ENCODE results near the gene FGD3.

The FGD3 gene

GRCh38 chr9:92974161-92974661 lies 26.9 kb downstream of the FGD3 start:
- Histone ChIP-seq H3F3A (ENCODE audit: control insufficient read depth, insufficient read depth) (peaks cover 10% of the 10 kb centered on the region), H3K27ac (ENCODE audit: low read depth, low read length) (no peak overlapping the region), H3K4me3 (ENCODE audit: low read length) (no peak overlapping the region), H3K4me2 (ENCODE audit: low read length) (no peak overlapping the region), H3K79me2 (ENCODE audit: control insufficient read depth, low read length) (peaks cover 26% of the 10 kb centered on the region), H3K9me2 (replicated peaks; ENCODE audit: control insufficient read depth, low read length) (no peaks in the 10 kb centered on the region), H3K36me3 (ENCODE audit: control insufficient read depth, low read length) (peaks cover 12% of the 10 kb centered on the region), H3K9me3 (ENCODE audit: control insufficient read depth, insufficient read depth, low read length) (no peaks in the 10 kb centered on the region), H3K4me1 (ENCODE audit: control insufficient read depth, low read length) (peaks cover 8% of the 10 kb centered on the region), H3K27me3 (ENCODE audit: control insufficient read depth, low read length) (no peaks in the 10 kb centered on the region), H4K20me1 (ENCODE audit: control insufficient read depth, insufficient read depth, low read depth, low read length) (no peaks in the 10 kb centered on the region)
- TF ChIP-seq EZH2phosphoT487 (IDR thresholded peaks at IDR 0.05; ENCODE audit: borderline replicate concordance, low read length), result no peak
- no peak for TF ChIP-seq CTCF (IDR thresholded peaks at IDR 0.05; ENCODE audit: low read depth, low read length, poor library complexity, severe bottlenecking)

DNA sequence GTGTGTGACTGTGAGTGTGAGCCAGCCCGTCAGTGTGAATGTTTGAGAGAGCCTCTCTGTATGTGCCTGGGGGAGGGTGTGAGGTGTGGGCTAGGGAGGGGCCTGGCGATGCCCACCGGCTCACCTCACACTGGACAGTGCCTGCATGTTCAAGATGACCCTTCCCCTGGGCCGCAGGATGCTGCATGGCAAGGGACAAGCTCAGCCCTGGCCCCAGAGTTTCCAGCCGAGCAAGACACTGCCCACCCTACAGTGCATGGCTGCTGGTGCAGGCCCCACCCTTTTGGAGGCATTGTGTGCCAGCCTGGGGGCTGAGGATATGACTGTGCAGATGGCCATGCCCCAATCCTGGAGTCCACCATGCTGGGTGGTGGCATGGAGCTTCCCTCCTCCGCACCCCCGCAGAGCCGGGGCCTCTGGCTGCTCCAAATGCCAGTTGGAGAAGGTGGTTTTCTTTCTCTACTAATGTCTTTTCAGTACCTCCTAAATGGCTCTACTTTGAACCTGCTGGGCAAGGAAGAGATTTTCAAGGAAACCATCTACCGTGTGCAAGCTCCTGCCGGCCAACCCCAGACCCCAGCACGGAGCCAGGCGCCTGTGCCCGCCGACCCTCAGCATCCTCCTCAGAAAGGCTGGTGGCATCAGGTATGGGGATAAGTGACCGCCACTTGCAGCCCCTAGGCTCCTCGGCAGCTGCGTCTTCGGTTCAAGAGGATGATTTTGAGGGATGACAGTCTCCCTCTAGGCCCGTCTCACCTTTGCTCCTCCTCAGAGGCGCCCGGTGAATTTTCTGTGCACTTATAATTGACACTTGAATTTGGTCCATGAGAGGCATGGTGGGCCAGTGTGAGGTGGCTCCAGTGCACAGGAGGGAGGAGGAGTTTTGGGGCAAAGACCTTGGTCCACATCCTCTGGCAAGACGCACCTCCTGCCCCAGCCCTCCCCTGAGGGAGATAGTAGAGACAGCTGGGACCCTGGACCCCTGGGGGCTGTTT lies 27.7 kb downstream of the FGD3 start:
- no peaks in the 10 kb centered on the region for H3K9me3 ChIP-seq (ENCODE audit: control insufficient read depth, insufficient read depth, low read length)
- no peak overlapping the region for H3K4me3 ChIP-seq (ENCODE audit: low read length)
- no peaks in the 10 kb centered on the region for H3K27me3 ChIP-seq (ENCODE audit: control insufficient read depth, low read length)
- peaks cover 10% of the 10 kb centered on the region for H3F3A ChIP-seq (ENCODE audit: control insufficient read depth, insufficient read depth)
- no peaks in the 10 kb centered on the region for H3K9me2 ChIP-seq (replicated peaks; ENCODE audit: control insufficient read depth, low read length)
- no peaks in the 10 kb centered on the region for H4K20me1 ChIP-seq (ENCODE audit: control insufficient read depth, insufficient read depth, low read depth, low read length)
- TF ChIP-seq EZH2phosphoT487 (IDR thresholded peaks at IDR 0.05; ENCODE audit: borderline replicate concordance, low read length) (no peak), CTCF (IDR thresholded peaks at IDR 0.05; ENCODE audit: low read depth, low read length, poor library complexity, severe bottlenecking) (no peak)
- H3K36me3 ChIP-seq (ENCODE audit: control insufficient read depth, low read length), result peaks cover 12% of the 10 kb centered on the region
- peaks cover 17% of the 10 kb centered on the region for H3K79me2 ChIP-seq (ENCODE audit: control insufficient read depth, low read length)
- H3K27ac ChIP-seq (ENCODE audit: low read depth, low read length), result no peak overlapping the region
- peaks cover 8% of the 10 kb centered on the region for H3K4me1 ChIP-seq (ENCODE audit: control insufficient read depth, low read length)
- H3K4me2 ChIP-seq (ENCODE audit: low read length), result no peak overlapping the region

- H3K9me3 ChIP-seq (ENCODE audit: control insufficient read depth, insufficient read depth, low read length), result no peaks in the 10 kb centered on the region
- no peaks in the 10 kb centered on the region for H4K20me1 ChIP-seq (ENCODE audit: control insufficient read depth, insufficient read depth, low read depth, low read length)
- H3K27me3 ChIP-seq (ENCODE audit: control insufficient read depth, low read length), result no peaks in the 10 kb centered on the region
- peaks cover 12% of the 10 kb centered on the region for H3K79me2 ChIP-seq (ENCODE audit: control insufficient read depth, low read length)
- TF ChIP-seq EZH2phosphoT487 (IDR thresholded peaks at IDR 0.05; ENCODE audit: borderline replicate concordance, low read length) (no peak), CTCF (IDR thresholded peaks at IDR 0.05; ENCODE audit: low read depth, low read length, poor library complexity, severe bottlenecking) (no peak)
- no peak overlapping the region for H3K4me2 ChIP-seq (ENCODE audit: low read length)
- no peaks in the 10 kb centered on the region for H3K9me2 ChIP-seq (replicated peaks; ENCODE audit: control insufficient read depth, low read length)
- no peak overlapping the region for H3K27ac ChIP-seq (ENCODE audit: low read depth, low read length)
- H3K4me3 ChIP-seq (ENCODE audit: low read length), result no peak overlapping the region
- peaks cover 14% of the 10 kb centered on the region for H3K36me3 ChIP-seq (ENCODE audit: control insufficient read depth, low read length)
- H3K4me1 ChIP-seq (ENCODE audit: control insufficient read depth, low read length), result peaks cover 12% of the 10 kb centered on the region
- H3F3A ChIP-seq (ENCODE audit: control insufficient read depth, insufficient read depth), result peaks cover 10% of the 10 kb centered on the region
Measured at GRCh38 chr9:92976431-92976830, 29.1 kb downstream of the FGD3 start.
